Ishikawa (cell line): ENCODE results near the gene PPBP.

Source experiments
- CEBPB ChIP-seq: IDR thresholded peaks from 2 replicates; pipeline ENCODE4 v1.6.1; 2012
- CREB1 ChIP-seq: IDR thresholded peaks from 2 replicates; pipeline ENCODE4 v1.6.1; 2012; ENCODE audit warnings: low read depth
- EGR1 ChIP-seq: IDR thresholded peaks from 2 replicates; pipeline ENCODE4 v1.6.1; 2012
- EP300 ChIP-seq: IDR thresholded peaks from 2 replicates; pipeline ENCODE4 v1.6.1; 2012; ENCODE audit warnings: borderline replicate concordance
- FOXM1 ChIP-seq: IDR thresholded peaks from 2 replicates; pipeline ENCODE4 v1.6.1; 2012; ENCODE audit warnings: low read depth, borderline replicate concordance
- MAX ChIP-seq: IDR thresholded peaks from 2 replicates; pipeline ENCODE4 v1.6.1; 2012
- NFIC ChIP-seq: IDR thresholded peaks from 2 replicates; pipeline ENCODE4 v1.6.1; 2012
- RAD21 ChIP-seq: IDR thresholded peaks from 2 replicates; pipeline ENCODE4 v1.6.1; 2012; ENCODE audit warnings: low read depth
- REST ChIP-seq: IDR thresholded peaks from 2 replicates; pipeline ENCODE4 v1.6.1; 2012; ENCODE audit warnings: low read depth, mild to moderate bottlenecking
- TAF1 ChIP-seq: IDR thresholded peaks from 2 replicates; pipeline ENCODE4 v1.6.1; 2012; ENCODE audit warnings: low read depth, mild to moderate bottlenecking
- TCF12 ChIP-seq: IDR thresholded peaks from 2 replicates; pipeline ENCODE4 v1.6.1; 2012; ENCODE audit warnings: low read depth
- TEAD4 ChIP-seq: IDR thresholded peaks from 2 replicates; pipeline ENCODE4 v1.6.1; 2012
- USF1 ChIP-seq: IDR thresholded peaks from 2 replicates; pipeline ENCODE4 v1.6.1; 2012
- YY1 ChIP-seq: IDR thresholded peaks from 2 replicates; pipeline ENCODE4 v1.6.1; 2012; ENCODE audit warnings: low read depth

GRCh38 chr4:73952352-73952751 lies 35.6 kb downstream of the PPBP start:
- TF ChIP-seq RAD21 (no peak), TCF12 (no peak), YY1 (no peak), TAF1 (no peak), EP300 (no peak), CEBPB (no peak), EGR1 (no peak), NFIC (no peak), FOXM1 (no peak), USF1 (no peak), REST (no peak), TEAD4 (no peak), MAX (no peak), CREB1 (no peak)
